ENCODE measurements around the gene MTHFD1. TPM values are rescaled to one million over a fixed set of nuclear protein-coding genes. Genes with fewer than 3 reads are reported as not detected.

The MTHFD1 gene
- total RNA-seq, 3 donors from 2014 or later (not counting 1 experiment from before 2014, with no cell fraction given) = 27.6 to 34.6 (median 28.0) TPM

- no peak for TF ChIP-seq CTCF (IDR thresholded peaks at IDR 0.05)
- intact Hi-C loops (cut with micrococcal nuclease) = loop anchor here (10.0 kb wide), 1 partner anchor 198 kb away; the partner anchor contains the start of gene PLEKHG3
Observed at GRCh38 chr14:64506721-64507120, 118.6 kb downstream of the MTHFD1 start.

GRCh38 chr14:64507376-64508156 is 119.4 kb downstream of the MTHFD1 start:
- Histone ChIP-seq H3K4me1 (ENCODE audit: control insufficient read depth, insufficient read depth, low read length) (peaks cover 32% of the 10 kb centered on the region), H3K27me3 (ENCODE audit: control insufficient read depth, insufficient read depth, low read length) (no peaks in the 10 kb centered on the region), H3K27ac (ENCODE audit: low read length) (peak overlapping the region; percentile 16), H3K4me3 (ENCODE audit: low read length) (no peak overlapping the region), H3K9me3 (ENCODE audit: control insufficient read depth, insufficient read depth, low read length) (no peaks in the 10 kb centered on the region), H3K36me3 (ENCODE audit: control insufficient read depth, insufficient read depth, low read length) (no peaks in the 10 kb centered on the region)
- no peak for TF ChIP-seq CTCF (IDR thresholded peaks at IDR 0.05)
- ATAC-seq (no peak), DNase-seq (peak in 1 of 2 donors; percentile 40)
- H3K4me1 Mint-ChIP-seq = peaks cover 77 to 84% of the 10 kb centered on the region in 2 donors
- H3K27me3 Mint-ChIP-seq (ENCODE audit: low read depth in 2 of 2) = no peaks in the 10 kb centered on the region
- H3K36me3 Mint-ChIP-seq = no peaks in the 10 kb centered on the region
- intact Hi-C loops (cut with micrococcal nuclease) = loop anchor here (10.0 kb wide), 1 partner anchor 197 kb away; the partner anchor contains the start of gene PLEKHG3
- peak overlapping the region; percentile 98 for H3K4me3 Mint-ChIP-seq
- H3K9me3 Mint-ChIP-seq = no peaks in the 10 kb centered on the region
- WGBS (ENCODE audit: insufficient coverage) = 54% methylated on average over 4 of the region's 4 CpGs
- H3K27ac Mint-ChIP-seq = peak overlapping the region; percentile 99

More at GRCh38 chr14:64506721-64507120, 118.6 kb downstream of the MTHFD1 start:
- Histone ChIP-seq H3K9me3 (ENCODE audit: control insufficient read depth, insufficient read depth, low read length) (no peaks in the 10 kb centered on the region), H3K4me3 (ENCODE audit: low read length) (peak overlapping the region; percentile 1), H3K36me3 (ENCODE audit: control insufficient read depth, insufficient read depth, low read length) (no peaks in the 10 kb centered on the region), H3K4me1 (ENCODE audit: control insufficient read depth, insufficient read depth, low read length) (peaks cover 40% of the 10 kb centered on the region), H3K27me3 (ENCODE audit: control insufficient read depth, insufficient read depth, low read length) (no peaks in the 10 kb centered on the region), H3K27ac (ENCODE audit: low read length) (peak overlapping the region; percentile 66)
- H3K36me3 Mint-ChIP-seq = no peaks in the 10 kb centered on the region
- ATAC-seq = no peak
- H3K4me3 Mint-ChIP-seq = peak overlapping the region; percentile 98
- no peaks in the 10 kb centered on the region for H3K9me3 Mint-ChIP-seq
- WGBS (ENCODE audit: insufficient coverage) = no CpG with 5 or more reads among the region's 3 CpGs
- peak in 1 of 2 donors; percentile 48 for DNase-seq
- peaks cover 79 to 85% of the 10 kb centered on the region in 2 donors for H3K4me1 Mint-ChIP-seq
- peak overlapping the region; percentile 99 for H3K27ac Mint-ChIP-seq
- no peaks in the 10 kb centered on the region for H3K27me3 Mint-ChIP-seq (ENCODE audit: low read depth in 2 of 2)

GRCh38 chr14:64508215-64508776 is 120.1 kb downstream of the MTHFD1 start:
- Histone ChIP-seq H3K4me3 (ENCODE audit: low read length) (no peak overlapping the region), H3K36me3 (ENCODE audit: control insufficient read depth, insufficient read depth, low read length) (no peaks in the 10 kb centered on the region), H3K27ac (ENCODE audit: low read length) (no peak overlapping the region), H3K4me1 (ENCODE audit: control insufficient read depth, insufficient read depth, low read length) (peaks cover 29% of the 10 kb centered on the region), H3K27me3 (ENCODE audit: control insufficient read depth, insufficient read depth, low read length) (no peaks in the 10 kb centered on the region), H3K9me3 (ENCODE audit: control insufficient read depth, insufficient read depth, low read length) (no peaks in the 10 kb centered on the region)
- ATAC-seq (no peak), DNase-seq (no peak)
- Mint-ChIP-seq H3K36me3 (no peaks in the 10 kb centered on the region), H3K9me3 (no peaks in the 10 kb centered on the region), H3K27ac (peak overlapping the region; percentile 99), H3K27me3 (ENCODE audit: low read depth in 2 of 2) (no peaks in the 10 kb centered on the region), H3K4me3 (peak overlapping the region; percentile 98), H3K4me1 (peaks cover 77 to 82% of the 10 kb centered on the region in 2 donors)
- intact Hi-C loops (cut with micrococcal nuclease) = loop anchor here (10.0 kb wide), 1 partner anchor 197 kb away; the partner anchor contains the start of gene PLEKHG3
- no peak for TF ChIP-seq CTCF (IDR thresholded peaks at IDR 0.05)
- whole genome bisulfite sequencing (ENCODE audit: insufficient coverage) = 31% methylated on average over 1 of the region's 1 CpG

All from natural killer cell (primary cell).